SK-N-SH (cell line): ENCODE data around the gene KRT9. TPM values are rescaled to one million over a fixed set of nuclear protein-coding genes. Genes with fewer than 3 reads are reported as not detected.

Source experiments
- CTCF ChIA-PET: fragments of 300-600, 350-600 bp; formaldehyde crosslinking; extraction: SDS; loops from one replicate; lab custom pipeline; 2021; lab: Yijun Ruan, JAX
- POLR2A ChIA-PET: fragments of 350-600 bp; sonication (Branson Sonifier 250); formaldehyde crosslinking; extraction: SDS; loops from one replicate; lab custom pipeline; 2020; ENCODE audit warnings: antibody characterized with exemption, inconsistent platforms; lab: Yijun Ruan, JAX
- DNase-seq: peaks from one replicate; pipeline ENCODE4 v3.0.0; 2012
- H2AFZ ChIP-seq: fragments of 200-600 bp; sonication (generic); 2 replicates; pipeline ENCODE4 v1.8.1; 2016; ENCODE audit warnings: antibody characterized with exemption, mild to moderate bottlenecking, low read depth
- H3F3A ChIP-seq: fragments of 200-600 bp; sonication (generic); replicated peaks from 2 replicates; pipeline ENCODE3; 2016; ENCODE audit warnings: antibody characterized with exemption, mild to moderate bottlenecking; ENCODE audit not compliant: insufficient read depth
- H3K27ac ChIP-seq, 2 experiments: fragments of 200-500 bp in 1 of 2; fragments of 200-600 bp in 1 of 2; sonication (Bioruptor generic) in 1 of 2; sonication (generic), shearing (Covaris generic) in 1 of 2; 2 replicates each; pipeline versions ENCODE4 v1.5.1 to v1.6.1; 2014 to 2016; ENCODE audit warnings: low read depth in 2 of 2, inconsistent platforms in 1 of 2, low read length in 1 of 2, mild to moderate bottlenecking in 1 of 2, mixed read lengths in 1 of 2
- H3K27me3 ChIP-seq: fragments of 200-600 bp; sonication (generic), shearing (Covaris generic); 2 replicates; pipeline ENCODE4 v1.6.1; 2016; ENCODE audit warnings: mixed run types; ENCODE audit not compliant: insufficient read depth
- H3K36me3 ChIP-seq, 2 experiments: fragments of 200-500 bp in 1 of 2; fragments of 200-600 bp in 1 of 2; sonication (Bioruptor generic) in 1 of 2; sonication (generic) in 1 of 2; replicated peaks in 1 of 2; 2 replicates each; pipeline versions ENCODE3 to v1.5.1; 2014 to 2016; ENCODE audit warnings: low read length in 1 of 2, mild to moderate bottlenecking in 1 of 2; ENCODE audit not compliant: insufficient read depth in 2 of 2, control insufficient read depth in 1 of 2
- H3K4me1 ChIP-seq, 2 experiments: fragments of 200-500 bp in 1 of 2; fragments of 200-600 bp in 1 of 2; sonication (Bioruptor generic) in 1 of 2; sonication (generic), shearing (Covaris generic) in 1 of 2; 2 replicates each; pipeline versions ENCODE4 v1.5.1 to v1.6.1; 2014 to 2016; ENCODE audit warnings: low read depth in 1 of 2, low read length in 1 of 2, mixed run types in 1 of 2; ENCODE audit not compliant: insufficient read depth in 2 of 2, control insufficient read depth in 1 of 2
- H3K4me2 ChIP-seq: fragments of 200-600 bp; sonication (generic), shearing (Covaris generic); 2 replicates; pipeline ENCODE4 v1.6.1; 2017; ENCODE audit warnings: mixed run types
- H3K4me3 ChIP-seq, 2 experiments: fragments of 200-500 bp in 1 of 2; fragments of 200-600 bp in 1 of 2; sonication (Bioruptor generic) in 1 of 2; sonication (generic), shearing (Covaris generic) in 1 of 2; 2 replicates each; pipeline versions ENCODE4 v1.5.1 to v1.8.1; 2014 to 2016; ENCODE audit warnings: low read depth in 2 of 2, inconsistent platforms in 1 of 2, low read length in 1 of 2, mild to moderate bottlenecking in 1 of 2, mixed read lengths in 1 of 2, moderate library complexity in 1 of 2
- H3K79me2 ChIP-seq: fragments of 200-600 bp; sonication (generic); 2 replicates; pipeline ENCODE4 v1.8.1; 2017; ENCODE audit warnings: mild to moderate bottlenecking; ENCODE audit not compliant: insufficient read depth
- H3K9ac ChIP-seq: fragments of 200-600 bp; sonication (generic); 2 replicates; pipeline ENCODE4 v1.6.1; 2017; ENCODE audit warnings: mixed run types
- H3K9me2 ChIP-seq: fragments of 200-600 bp; sonication (generic); 2 replicates; pipeline ENCODE4 v1.6.1; 2017; ENCODE audit warnings: mixed run types
- H3K9me3 ChIP-seq: fragments of 200-600 bp; sonication (generic); 2 replicates; pipeline ENCODE4 v1.6.1; 2017; ENCODE audit warnings: mixed run types, mild to moderate bottlenecking, moderate library complexity
- H4K20me1 ChIP-seq: fragments of 200-600 bp; sonication (generic); 2 replicates; pipeline ENCODE4 v1.6.1; 2017; ENCODE audit warnings: mild to moderate bottlenecking, mixed run types; ENCODE audit not compliant: insufficient read depth
- GATA2 ChIP-seq: sonication (generic); formaldehyde crosslinking; IDR thresholded peaks from 2 replicates; pipeline ENCODE4 v1.5.0; 2020; ENCODE audit warnings: mild to moderate bottlenecking, missing genetic modification reagents
- JUND ChIP-seq: IDR thresholded peaks from 2 replicates; pipeline ENCODE4 v1.4.0; 2012
- PBX3 ChIP-seq: IDR thresholded peaks from 2 replicates; pipeline ENCODE4; 2012
- RFX5 ChIP-seq: IDR thresholded peaks from 2 replicates; pipeline ENCODE4 v1.6.1; 2012; ENCODE audit warnings: mild to moderate bottlenecking, improper control_type of control experiment, low read length
- TAF1 ChIP-seq: IDR thresholded peaks from 2 replicates; pipeline ENCODE4 v1.6.1; 2012; ENCODE audit warnings: low read depth, mild to moderate bottlenecking, low read length, moderate library complexity, borderline replicate concordance
- USF2 ChIP-seq: fragments of 150-350 bp; IDR thresholded peaks from 2 replicates; pipeline ENCODE4 v1.6.1; 2017; ENCODE audit warnings: antibody characterized with exemption, low read length, low read depth, borderline replicate concordance
- WGBS: methylation state at CpG from one replicate; pipeline ENCODE4 v1.1.6; 2017; ENCODE audit warnings: low lambda C conversion rate; 5-methylcytosine and 5-hydroxymethylcytosine counted together
- polyA plus RNA-seq, 3 experiments: library from polyadenylated mRNA; depleted of rRNA; stranded (reverse); fragments of >200 nt; gene quantifications; 2 replicates each; pipeline ENCODE4 v1.2.3, GENCODE V29; 2012
- TF ChIP-seq, protein P1 (sequence below): IDR thresholded peaks from 2 replicates; pipeline ENCODE4 v1.4.0; 2012; ENCODE audit warnings: low read depth
- TF ChIP-seq, protein P2 (sequence below): IDR thresholded peaks from 2 replicates; pipeline ENCODE4 v1.6.1; 2012; ENCODE audit warnings: mild to moderate bottlenecking, low read depth, low read length, moderate library complexity

The KRT9 gene
- polyA plus RNA-seq, 1 of the 3 experiments (the other 2 are of a cell fraction), result not detected

GRCh38 chr17:41593306-41593981, 21.6 kb upstream of the KRT9 start:
- Histone ChIP-seq H3K79me2 (no peaks in the 10 kb centered on the region), H3K36me3 (no peaks in the 10 kb centered on the region), H3K9me2 (no peaks in the 10 kb centered on the region), H3K9me3 (no peaks in the 10 kb centered on the region), H4K20me1 (no peaks in the 10 kb centered on the region), H3K4me1 (peaks cover 0 to 4% of the 10 kb centered on the region in 2 experiments; a peak in 1 of 4 replicates), H3K27ac (no peak overlapping the region), H2AFZ (no peak overlapping the region), H3K4me3 (no peak overlapping the region), H3K4me2 (no peak overlapping the region), H3F3A (no peaks in the 10 kb centered on the region), H3K9ac (no peak overlapping the region), H3K27me3 (peaks cover 40% of the 10 kb centered on the region)
- 63% methylated on average over 3 of the region's 8 CpGs for WGBS
- POLR2A ChIA-PET, result no interaction called here
- CTCF ChIA-PET, result interaction anchor here (0.8 to 7.6 kb wide), 4 partner anchors 16 to 69 kb away, joined by 4 to 50 read pairs (median 8); no protein-coding TSS in a partner anchor
- no peak for TF ChIP-seq PBX3
- no peak for DNase-seq

- Histone ChIP-seq H3K9ac (no peak overlapping the region), H3K4me2 (no peak overlapping the region), H3K4me1 (peaks cover 0 to 3% of the 10 kb centered on the region in 2 experiments; a peak in 1 of 4 replicates), H3F3A (no peaks in the 10 kb centered on the region), H2AFZ (no peak overlapping the region), H3K4me3 (no peak overlapping the region), H3K36me3 (no peaks in the 10 kb centered on the region), H3K27ac (no peak overlapping the region), H3K27me3 (peaks cover 40% of the 10 kb centered on the region)
- CTCF ChIA-PET, result interaction anchor here (0.9 to 7.6 kb wide), 5 partner anchors 13 to 70 kb away, joined by 3 to 50 read pairs (median 6); no protein-coding TSS in a partner anchor
- WGBS, result 43% methylated on average over 9 of the region's 12 CpGs
- DNase-seq, result no peak
- POLR2A ChIA-PET, result no interaction called here
- TF ChIP-seq JUND (no peak), GATA2 (no peak), RFX5 (no peak)
- TF ChIP-seq, all 33 proteins: peak for 0
- no peaks in the 10 kb centered on the region for H4K20me1 ChIP-seq
- H3K9me3 ChIP-seq, result no peaks in the 10 kb centered on the region
- H3K9me2 ChIP-seq, result no peaks in the 10 kb centered on the region
- H3K79me2 ChIP-seq, result no peaks in the 10 kb centered on the region
These were observed 20.9 kb upstream of the KRT9 start for GRCh38 chr17:41592601-41593305.

- ChIA-PET CTCF (interaction anchor here (1.0 to 2.7 kb wide), 2 partner anchors 10 to 74 kb away, joined by 3 to 10 read pairs; no protein-coding TSS in a partner anchor), POLR2A (no interaction called here)
- Histone ChIP-seq H4K20me1 (no peaks in the 10 kb centered on the region), H3K9me2 (no peaks in the 10 kb centered on the region), H3K36me3 (no peaks in the 10 kb centered on the region), H3K79me2 (no peaks in the 10 kb centered on the region), H3K4me2 (no peak overlapping the region), H3K9me3 (no peaks in the 10 kb centered on the region), H2AFZ (no peak overlapping the region), H3K27me3 (peaks cover 29% of the 10 kb centered on the region), H3K9ac (no peak overlapping the region), H3F3A (no peaks in the 10 kb centered on the region), H3K4me1 (no peaks in the 10 kb centered on the region), H3K4me3 (no peak overlapping the region), H3K27ac (no peak overlapping the region)
- DNase-seq, result no peak
- no peak for TF ChIP-seq USF2
- TF ChIP-seq, protein P1, sequence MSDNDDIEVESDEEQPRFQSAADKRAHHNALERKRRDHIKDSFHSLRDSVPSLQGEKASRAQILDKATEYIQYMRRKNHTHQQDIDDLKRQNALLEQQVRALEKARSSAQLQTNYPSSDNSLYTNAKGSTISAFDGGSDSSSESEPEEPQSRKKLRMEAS, result no peak
- TF ChIP-seq TAF1, result no peak
- TF ChIP-seq, protein P2, sequence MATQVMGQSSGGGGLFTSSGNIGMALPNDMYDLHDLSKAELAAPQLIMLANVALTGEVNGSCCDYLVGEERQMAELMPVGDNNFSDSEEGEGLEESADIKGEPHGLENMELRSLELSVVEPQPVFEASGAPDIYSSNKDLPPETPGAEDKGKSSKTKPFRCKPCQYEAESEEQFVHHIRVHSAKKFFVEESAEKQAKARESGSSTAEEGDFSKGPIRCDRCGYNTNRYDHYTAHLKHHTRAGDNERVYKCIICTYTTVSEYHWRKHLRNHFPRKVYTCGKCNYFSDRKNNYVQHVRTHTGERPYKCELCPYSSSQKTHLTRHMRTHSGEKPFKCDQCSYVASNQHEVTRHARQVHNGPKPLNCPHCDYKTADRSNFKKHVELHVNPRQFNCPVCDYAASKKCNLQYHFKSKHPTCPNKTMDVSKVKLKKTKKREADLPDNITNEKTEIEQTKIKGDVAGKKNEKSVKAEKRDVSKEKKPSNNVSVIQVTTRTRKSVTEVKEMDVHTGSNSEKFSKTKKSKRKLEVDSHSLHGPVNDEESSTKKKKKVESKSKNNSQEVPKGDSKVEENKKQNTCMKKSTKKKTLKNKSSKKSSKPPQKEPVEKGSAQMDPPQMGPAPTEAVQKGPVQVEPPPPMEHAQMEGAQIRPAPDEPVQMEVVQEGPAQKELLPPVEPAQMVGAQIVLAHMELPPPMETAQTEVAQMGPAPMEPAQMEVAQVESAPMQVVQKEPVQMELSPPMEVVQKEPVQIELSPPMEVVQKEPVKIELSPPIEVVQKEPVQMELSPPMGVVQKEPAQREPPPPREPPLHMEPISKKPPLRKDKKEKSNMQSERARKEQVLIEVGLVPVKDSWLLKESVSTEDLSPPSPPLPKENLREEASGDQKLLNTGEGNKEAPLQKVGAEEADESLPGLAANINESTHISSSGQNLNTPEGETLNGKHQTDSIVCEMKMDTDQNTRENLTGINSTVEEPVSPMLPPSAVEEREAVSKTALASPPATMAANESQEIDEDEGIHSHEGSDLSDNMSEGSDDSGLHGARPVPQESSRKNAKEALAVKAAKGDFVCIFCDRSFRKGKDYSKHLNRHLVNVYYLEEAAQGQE, result no peak
- WGBS, result 36% methylated on average over 2 of the region's 3 CpGs
These were observed 17.4 kb upstream of the KRT9 start for GRCh38 chr17:41589301-41589700.
